Measurements from ENCODE around the gene E2F6. TPM values are rescaled to one million over a fixed set of nuclear protein-coding genes. Genes with fewer than 3 reads are reported as not detected.

Gene E2F6
- total RNA-seq, 1 donor from 2014 or later: 12.2 TPM

DNA sequence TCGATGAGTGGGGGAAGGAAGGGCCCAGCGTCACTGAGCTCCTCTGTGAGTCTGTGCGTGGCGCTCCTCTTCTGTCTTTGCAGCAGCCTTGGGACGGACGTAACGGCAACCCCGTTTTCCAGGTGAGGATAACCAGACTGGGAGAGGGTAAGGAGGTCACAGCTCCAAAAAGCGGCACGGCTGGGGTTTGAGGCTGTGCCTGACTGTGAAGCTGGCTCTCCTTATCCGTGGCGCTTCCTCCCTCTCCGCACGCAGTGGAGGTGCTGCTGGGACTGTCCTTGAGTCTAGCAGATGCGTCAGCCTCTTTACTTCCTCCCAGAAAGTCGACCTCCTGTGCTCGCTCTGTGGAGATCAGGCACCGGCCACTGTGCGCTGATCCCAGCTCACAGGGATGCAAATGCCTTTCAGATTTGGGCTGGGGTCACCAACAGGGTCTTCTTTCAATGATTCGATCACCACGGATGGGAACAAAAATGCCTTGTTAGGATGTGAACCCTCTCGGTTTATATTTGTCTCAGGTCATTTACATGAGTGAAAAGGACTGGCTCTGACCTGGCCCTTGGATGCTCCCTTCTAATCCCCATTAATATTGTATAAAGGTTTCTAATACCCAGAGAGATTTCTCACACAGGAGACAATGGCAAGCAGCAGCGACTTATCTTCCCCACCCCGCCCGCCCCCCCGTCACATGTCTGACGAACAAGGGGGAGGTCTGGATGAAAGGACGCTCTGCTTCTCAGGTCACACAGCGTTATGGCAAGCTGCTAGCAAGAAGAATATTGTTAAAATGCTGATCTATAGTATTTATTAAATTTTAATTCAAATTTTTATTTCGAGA lies 30.1 kb upstream of the E2F6 start:
- ATAC-seq (ENCODE audit: poor library complexity) (peak; percentile 44), DNase-seq (peak; percentile 50)
- intact Hi-C loops (cut with DNase I): no loop called here

DNA sequence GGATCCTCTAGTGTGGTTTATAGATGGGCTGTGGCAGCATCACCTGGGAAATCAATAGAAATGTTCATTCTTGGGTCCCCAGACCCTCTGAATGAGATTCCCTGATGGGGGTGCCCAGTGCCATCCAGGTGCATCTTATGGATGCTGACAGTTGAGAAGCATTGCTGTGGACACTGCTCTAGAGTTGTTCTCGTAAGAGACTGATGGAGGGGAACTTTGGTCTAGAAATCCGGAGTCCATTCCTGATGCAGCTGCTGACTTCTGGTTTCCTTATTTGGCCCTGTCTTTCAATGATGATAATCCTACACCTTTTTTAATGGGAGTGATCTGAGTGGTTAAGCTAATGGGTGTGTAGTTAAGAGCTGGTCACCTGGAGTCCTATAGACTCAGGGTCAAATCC lies 28.3 kb upstream of the E2F6 start:
- DNase-seq (no peak), ATAC-seq (ENCODE audit: poor library complexity) (no peak)
- intact Hi-C loops (cut with DNase I): loop anchor here (5.0 kb wide), 1 partner anchor 68 kb away; no protein-coding TSS in a partner anchor

DNA sequence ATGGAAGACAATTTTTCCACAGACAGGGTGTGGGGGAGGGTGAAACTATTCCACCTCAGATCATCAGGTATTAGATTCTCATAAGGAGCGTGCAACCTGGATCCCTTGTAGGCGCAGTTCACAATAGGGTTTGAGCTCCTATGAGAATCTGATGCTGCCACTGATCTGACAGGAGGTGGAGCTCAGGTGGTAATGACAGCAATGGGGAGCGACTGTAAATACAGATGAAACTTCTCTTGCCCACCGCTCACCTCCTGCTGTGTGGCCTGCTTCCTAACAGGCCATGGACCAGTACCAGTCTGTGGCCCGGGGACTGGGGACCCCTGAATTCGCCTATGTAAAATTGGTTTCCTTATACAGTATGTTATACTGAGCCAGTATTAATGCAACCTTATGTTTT lies 27.3 kb upstream of the E2F6 start:
- no peak for DNase-seq
- no peak for ATAC-seq (ENCODE audit: poor library complexity)
- intact Hi-C loops (cut with DNase I): loop anchor here (5.0 kb wide), 1 partner anchor 69 kb away; no protein-coding TSS in a partner anchor

DNA sequence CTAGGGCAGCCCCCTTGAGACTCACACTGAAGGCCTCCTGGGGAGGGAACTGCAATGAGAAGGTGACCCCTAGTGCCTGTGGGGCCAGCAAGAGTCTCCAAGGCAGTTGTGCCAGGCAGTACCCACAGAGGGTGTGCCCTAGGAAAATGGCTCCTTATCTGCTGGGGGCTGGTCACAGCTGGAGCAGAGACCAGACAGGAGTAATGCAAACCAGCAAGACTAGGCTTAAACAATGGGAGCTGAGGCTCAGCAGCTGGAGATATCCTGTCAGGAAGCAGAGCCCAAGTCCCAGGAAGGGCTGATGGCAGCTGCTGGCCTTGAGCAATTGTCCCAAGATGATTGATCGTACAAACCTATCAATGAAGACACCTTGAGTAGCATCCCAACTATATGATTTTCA lies 26.8 kb upstream of the E2F6 start:
- intact Hi-C loops (cut with DNase I): loop anchor here (5.0 kb wide), 1 partner anchor 70 kb away; no protein-coding TSS in a partner anchor
- DNase-seq (no peak), ATAC-seq (ENCODE audit: poor library complexity) (no peak)

DNA sequence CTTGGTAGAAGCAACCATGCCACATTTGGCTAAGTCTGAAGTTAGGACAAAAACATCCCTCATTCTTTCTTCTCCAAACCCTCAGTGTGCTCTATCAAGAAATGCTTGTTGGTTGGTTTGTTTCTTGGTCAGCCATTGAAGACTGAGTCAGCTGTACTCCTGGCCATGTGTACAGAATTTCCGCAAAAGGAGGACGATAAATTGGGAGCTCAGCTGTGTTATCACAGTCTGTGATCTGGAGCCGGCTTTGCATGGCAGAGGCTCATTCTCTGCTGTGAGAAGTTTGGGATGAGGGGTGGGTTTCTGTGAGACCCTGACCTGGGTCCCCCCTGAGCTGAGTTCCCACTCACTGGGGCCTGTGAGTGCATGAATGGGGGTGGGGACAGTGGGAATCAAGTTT lies 26.3 kb upstream of the E2F6 start:
- DNase-seq: no peak
- intact Hi-C loops (cut with DNase I): loop anchor here (5.0 kb wide), 1 partner anchor 70 kb away; no protein-coding TSS in a partner anchor
- no peak for ATAC-seq (ENCODE audit: poor library complexity)

DNA sequence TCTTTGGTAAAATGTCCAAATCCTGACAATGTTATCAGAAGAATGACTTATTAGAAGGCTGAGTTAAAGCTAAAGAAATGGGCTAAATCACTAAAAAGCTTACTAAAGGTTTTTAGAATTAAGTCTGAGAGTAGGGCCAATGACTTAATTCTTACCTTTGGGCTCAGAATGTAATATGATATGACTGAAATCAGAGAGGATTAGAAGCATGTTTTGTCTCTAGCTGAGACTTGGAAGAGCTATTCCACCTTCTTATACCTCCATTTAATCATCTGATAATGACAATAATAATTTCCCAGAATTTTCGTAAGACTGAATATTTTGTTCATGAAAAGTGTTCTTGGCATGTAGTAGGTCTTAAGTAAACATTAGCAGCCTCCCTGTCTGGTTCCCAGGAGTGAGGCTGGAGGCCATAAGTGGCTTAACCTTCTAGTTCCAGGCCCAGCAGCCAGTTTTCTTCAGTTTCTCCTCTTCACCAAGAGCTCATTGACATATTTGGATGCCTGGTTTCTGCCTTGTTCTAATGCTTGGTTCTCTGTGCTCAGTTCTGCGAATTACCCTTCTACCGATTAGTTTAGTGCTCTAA lies 25.5 kb upstream of the E2F6 start:
- no peak for ATAC-seq (ENCODE audit: poor library complexity)
- DNase-seq: no peak
- intact Hi-C loops (cut with DNase I): loop anchor here (5.0 kb wide), 1 partner anchor 71 kb away; no protein-coding TSS in a partner anchor

DNA sequence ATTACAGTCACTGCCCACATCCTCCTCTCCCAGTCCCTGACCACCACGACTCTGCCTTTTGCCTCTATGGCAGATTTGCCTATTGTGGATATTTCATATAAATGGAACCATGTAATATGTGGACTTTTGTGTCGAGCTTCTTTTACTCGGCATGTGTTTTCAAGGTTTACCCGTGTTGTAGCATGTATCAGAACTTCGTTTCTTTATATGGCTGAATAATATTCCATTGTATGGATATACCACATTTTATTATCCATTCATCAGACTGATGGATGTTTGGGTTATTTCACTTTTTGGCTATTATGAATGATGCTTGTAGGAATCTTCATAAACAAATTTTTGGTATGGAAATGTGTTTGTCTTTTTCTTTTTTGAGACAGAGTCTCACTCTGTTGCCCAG lies 24.2 kb upstream of the E2F6 start:
- intact Hi-C loops (cut with DNase I): loop anchor here (5.0 kb wide), 1 partner anchor 72 kb away; no protein-coding TSS in a partner anchor
- no peak for ATAC-seq (ENCODE audit: poor library complexity)
- no peak for DNase-seq

DNA sequence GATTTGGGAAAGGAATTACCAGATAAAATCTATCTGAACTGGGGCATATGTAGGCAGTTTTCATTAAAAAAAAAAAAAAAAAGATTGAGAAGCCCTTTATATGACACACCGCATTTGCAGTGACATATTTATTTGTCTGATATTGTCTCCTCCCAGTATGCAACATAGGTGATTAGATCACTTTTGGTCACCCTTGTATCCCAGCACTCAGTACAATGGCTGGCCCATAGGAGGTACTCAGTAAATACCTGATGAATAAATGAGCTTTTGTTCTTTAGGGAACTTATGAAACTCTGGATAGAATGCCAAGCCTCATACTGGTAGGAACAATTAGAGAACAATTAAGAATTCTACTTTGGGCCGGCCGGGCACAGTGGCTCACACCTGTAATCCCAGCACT lies 22.8 kb upstream of the E2F6 start:
- intact Hi-C loops (cut with DNase I): no loop called here
- DNase-seq: no peak
- ATAC-seq (ENCODE audit: poor library complexity): no peak

DNA sequence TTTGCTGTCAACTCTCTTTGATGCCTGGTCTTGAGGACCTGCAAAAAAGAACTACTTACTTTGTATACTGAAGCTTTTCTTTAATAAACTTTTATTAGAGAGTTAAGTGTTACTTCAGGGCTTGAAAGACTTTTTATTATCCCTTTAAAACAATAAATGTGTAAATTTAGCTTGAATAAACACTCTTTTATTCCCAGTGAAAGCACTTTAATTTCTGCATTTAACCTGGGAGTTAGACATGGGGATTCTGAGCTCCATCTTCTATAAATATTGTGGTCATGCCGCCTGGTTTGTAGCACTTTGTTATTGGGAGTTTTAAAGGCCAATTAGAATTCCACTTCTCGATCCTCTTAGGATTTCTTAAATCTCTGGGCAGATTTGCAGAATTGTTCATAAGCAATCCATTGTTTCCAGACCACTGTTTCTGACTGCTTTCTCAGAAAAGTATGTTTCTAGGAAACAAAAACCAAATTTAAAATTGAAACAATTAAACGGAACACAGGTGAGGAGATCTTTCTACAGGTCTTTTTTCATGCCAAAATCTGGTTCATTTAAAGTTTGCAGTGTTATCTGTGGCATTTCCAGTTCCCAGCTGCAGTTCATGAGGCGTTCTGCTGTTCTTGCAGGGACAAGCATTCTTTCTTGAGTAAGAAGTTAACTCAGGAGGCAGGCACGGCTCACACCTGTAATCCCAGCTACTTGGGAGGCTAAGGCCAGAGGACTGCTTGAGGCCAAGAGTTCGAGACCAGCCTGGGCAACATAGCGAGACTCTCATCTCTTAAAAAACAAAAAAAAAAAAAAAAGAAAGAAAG lies 18.1 kb upstream of the E2F6 start:
- DNase-seq: no peak
- no peak for ATAC-seq (ENCODE audit: poor library complexity)
- intact Hi-C loops (cut with DNase I): no loop called here

DNA sequence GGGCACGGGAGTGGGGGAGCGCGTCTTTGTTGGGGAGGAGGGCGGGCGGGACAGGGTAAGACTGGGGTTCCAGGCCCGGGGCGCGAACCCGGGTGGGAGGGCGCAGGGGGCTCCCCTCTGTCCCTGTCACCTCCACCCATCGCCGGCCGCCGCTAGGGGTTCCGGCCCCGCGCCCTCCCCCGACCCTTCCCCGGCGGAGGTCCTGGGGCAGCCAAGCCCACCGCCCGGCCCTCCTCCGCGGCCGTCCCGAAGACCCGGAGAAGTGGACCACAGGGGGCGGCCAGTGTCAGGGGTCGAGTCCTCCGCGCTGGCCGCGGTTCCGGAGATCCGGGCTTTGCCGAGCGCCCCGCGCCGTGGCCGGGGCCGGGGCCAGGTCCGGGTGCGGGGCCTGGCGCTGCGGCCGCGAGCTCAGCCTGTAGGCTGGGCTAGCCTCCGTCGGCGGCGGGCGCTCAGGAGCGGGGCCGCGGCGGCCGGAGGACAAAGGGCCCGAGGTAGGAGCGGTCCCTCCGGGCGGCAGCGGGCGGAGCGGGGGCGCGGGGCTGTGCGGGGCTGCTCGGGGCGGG lies 16.6 kb upstream of the E2F6 start:
- intact Hi-C loops (cut with DNase I): no loop called here
- DNase-seq (no peak), ATAC-seq (ENCODE audit: poor library complexity) (peak; percentile 77)

DNA sequence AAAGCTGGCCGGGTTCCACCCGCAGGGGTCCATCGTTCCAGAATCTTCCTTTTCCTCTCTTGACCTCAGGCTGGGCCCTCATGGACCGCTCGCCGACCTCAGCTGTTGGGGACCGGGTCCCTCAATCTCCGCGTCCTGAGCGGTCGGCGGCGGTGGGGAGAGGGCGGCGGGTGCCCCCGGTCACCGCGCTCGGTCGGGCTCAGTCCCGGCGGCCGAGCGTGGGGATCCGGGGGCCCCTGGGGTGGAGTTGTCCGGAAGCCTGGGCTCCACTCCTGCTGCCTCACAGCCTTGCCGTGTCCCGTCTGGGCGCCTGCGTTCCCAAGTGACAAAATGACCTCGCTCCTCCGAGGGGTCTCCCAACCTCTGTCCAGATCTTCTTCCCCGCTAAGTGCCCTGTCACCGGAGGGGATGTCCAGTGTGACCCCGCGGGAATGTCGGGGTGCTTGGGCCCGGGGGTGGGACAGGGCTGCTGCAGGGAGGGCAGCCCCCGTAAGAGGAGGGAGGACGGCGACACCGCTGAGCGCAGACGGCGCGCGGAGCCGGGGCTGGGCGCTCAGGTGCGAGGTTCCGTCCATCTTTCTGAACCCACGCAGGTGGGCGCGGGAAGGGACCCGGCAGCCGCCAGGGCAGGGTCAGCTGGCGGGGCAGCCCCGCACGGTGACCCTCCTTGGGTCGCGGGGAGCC lies 16.0 kb upstream of the E2F6 start:
- DNase-seq (no peak), ATAC-seq (ENCODE audit: poor library complexity) (peak; percentile 6)
- intact Hi-C loops (cut with DNase I): loop anchor here (2.0 kb wide), 1 partner anchor 101 kb away; no protein-coding TSS in a partner anchor

DNA sequence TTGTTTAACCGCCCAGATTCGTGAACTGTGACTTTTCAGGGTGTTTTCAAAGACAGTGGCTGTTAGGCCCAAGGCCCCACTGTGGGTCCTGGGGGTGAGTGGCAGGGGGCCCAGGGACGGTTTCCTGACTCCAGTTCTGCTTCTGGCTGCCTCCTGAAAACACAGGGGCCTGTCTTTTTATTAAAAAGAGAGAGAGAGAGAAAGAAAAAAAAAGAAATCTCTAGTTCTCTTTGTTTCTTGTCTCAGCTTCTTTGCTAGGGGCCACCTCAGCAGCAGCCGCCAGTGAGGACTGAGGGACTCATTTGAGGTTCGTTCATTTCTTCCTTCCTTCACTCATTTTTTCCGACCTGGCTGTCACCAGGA lies 15.4 kb upstream of the E2F6 start:
- DNase-seq (no peak), ATAC-seq (ENCODE audit: poor library complexity) (no peak)
- intact Hi-C loops (cut with DNase I): loop anchor here (2.0 kb wide), 1 partner anchor 101 kb away; no protein-coding TSS in a partner anchor

DNA sequence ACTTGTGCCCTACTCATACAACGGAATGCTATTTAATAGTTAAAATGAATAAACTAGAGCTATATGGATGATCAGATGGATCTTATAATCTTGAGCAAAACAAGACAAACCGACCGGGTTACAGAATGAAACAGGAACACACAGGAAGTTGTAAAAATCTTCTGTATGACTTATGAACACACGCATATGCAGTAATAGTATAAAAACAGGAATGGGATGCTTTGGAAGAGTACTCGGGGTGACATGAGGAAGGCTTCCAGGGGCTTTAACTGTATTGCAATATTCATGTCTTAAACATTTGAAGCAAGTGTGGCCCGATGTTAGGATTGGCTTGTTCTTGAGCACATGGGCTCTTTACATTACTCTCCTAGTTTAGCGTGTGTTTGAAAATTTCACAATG lies 14.9 kb upstream of the E2F6 start:
- ATAC-seq (ENCODE audit: poor library complexity) (no peak), DNase-seq (no peak)
- intact Hi-C loops (cut with DNase I): loop anchor here (2.0 kb wide), 1 partner anchor 102 kb away; no protein-coding TSS in a partner anchor

DNA sequence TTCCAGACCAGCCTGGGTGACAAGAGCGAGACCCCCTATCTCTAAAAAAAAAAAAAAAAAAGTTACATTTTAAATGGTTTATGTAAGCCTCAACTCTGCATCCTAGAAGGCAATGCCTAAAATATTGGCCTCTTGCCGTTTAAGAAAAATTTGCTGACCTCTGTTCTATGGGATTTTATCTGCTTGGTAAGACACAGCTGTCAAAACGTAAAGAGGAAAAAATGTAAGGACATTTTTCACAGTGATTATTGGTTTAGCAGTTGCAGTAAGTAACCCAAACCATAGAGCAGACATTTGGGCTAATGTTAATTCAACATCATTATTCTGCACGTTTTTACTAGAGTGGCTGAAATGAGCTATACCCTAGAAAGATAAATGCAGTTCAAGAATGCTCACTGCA lies 14.4 kb upstream of the E2F6 start:
- no peak for ATAC-seq (ENCODE audit: poor library complexity)
- intact Hi-C loops (cut with DNase I): loop anchor here (2.0 kb wide), 1 partner anchor 102 kb away; no protein-coding TSS in a partner anchor

DNA sequence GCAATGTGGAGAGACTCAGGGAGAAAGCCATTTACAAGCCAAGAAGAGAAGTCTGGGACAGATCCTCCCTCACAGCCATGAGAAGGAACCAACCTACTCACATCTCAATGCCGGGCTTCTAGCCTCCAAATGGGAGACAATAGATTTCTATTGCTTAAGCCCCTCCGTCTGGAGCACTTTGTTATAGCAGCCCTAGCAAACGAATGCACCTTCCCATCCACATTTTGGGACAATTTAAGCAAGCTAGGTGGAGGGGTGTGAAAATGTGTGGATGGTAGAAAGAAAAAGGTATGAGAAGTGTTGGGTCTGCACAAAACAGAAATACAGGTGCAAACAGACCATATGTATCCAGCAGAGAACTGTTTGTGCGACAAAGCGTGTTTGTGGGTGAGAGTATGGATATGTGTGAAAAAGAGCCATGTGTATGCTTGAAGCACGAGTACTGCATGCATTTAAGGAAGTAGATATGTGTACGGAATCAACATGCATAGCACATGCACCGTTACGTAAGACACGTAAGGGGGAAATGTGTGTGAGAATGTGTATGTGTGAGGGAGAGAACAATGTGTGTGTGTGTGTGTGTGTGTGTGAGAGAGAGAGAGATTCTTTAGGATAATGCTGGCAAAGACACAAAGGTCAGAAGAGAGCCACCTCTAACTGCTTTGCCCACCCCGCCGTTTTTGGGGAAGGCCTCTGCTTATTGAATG lies 13.1 kb upstream of the E2F6 start:
- ATAC-seq (ENCODE audit: poor library complexity) (no peak), DNase-seq (no peak)
- intact Hi-C loops (cut with DNase I): no loop called here

More for the DNA sequence above, 14.4 kb upstream of the E2F6 start:
- no peak for DNase-seq

DNA sequence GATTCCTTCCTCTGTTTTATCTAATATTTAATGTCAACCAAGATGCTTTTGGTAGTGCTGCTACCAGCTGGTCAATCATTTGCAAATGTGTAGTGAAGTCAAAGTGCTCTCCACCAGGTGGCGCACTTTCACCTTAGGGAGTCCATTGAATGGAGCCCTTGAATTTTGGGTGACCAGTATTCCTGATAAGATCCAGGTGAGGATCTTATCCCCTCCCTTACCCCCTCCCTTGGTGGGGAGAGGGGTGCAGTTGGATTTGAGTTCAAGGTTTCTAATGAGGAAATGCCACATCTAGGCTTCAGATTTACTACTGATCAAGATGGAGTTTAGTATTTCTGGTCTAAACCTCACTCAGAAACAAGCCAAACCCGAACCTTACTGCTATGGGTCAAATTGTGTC lies 12.0 kb upstream of the E2F6 start:
- DNase-seq (peak; percentile 88), ATAC-seq (ENCODE audit: poor library complexity) (peak; percentile 75)
- intact Hi-C loops (cut with DNase I): no loop called here

DNA sequence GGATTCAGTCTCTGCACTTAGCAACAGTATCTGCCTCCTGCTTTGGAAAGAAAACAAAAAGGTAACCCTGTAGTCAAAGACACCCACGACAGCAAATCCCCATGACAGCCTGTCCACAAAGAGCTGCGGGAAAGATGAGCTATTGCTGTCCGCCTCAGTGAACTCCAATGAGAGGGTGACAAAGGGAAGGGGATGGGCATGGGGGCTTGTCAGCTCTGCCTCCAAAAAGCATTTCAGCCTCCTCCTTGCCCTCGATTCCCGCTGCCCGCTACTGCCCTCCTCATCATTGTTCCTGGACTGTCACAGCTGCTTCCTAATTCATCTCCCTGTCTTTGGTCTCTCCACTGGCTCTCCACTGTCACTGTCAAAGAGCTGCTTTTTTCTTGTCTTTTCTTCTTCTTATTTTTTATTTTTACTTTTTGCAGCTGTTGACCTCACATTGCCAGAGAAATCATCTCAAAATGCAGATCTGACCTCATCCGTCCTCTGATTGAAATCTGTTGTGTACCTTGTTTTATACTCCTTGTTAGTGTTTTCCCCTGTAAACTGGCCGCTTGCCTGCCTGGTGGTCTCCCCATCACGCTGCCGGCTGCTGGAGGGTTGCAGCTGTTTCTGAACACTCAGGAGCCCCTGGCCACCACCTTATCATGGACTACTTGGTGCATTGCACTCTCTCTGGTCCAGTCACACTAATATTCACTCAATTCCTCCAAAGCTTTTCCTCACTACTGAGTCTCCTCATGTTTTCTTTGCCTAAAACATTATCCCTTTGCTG lies 7.9 kb upstream of the E2F6 start:
- intact Hi-C loops (cut with DNase I): no loop called here
- ATAC-seq (ENCODE audit: poor library complexity) (no peak), DNase-seq (no peak)

All from Right ventricle myocardium superior (tissue), 1 donor.